ENCODE data around the gene MIS12. TPM values are rescaled to one million over a fixed set of nuclear protein-coding genes. Genes with fewer than 3 reads are reported as not detected.

The MIS12 gene
- total and polyA plus RNA-seq, 9 of the 15 experiments (the other 6 are each of a cell fraction or from before 2014, with no cell fraction given), result 13.5 to 31.9 (median 25.5) TPM

DNA sequence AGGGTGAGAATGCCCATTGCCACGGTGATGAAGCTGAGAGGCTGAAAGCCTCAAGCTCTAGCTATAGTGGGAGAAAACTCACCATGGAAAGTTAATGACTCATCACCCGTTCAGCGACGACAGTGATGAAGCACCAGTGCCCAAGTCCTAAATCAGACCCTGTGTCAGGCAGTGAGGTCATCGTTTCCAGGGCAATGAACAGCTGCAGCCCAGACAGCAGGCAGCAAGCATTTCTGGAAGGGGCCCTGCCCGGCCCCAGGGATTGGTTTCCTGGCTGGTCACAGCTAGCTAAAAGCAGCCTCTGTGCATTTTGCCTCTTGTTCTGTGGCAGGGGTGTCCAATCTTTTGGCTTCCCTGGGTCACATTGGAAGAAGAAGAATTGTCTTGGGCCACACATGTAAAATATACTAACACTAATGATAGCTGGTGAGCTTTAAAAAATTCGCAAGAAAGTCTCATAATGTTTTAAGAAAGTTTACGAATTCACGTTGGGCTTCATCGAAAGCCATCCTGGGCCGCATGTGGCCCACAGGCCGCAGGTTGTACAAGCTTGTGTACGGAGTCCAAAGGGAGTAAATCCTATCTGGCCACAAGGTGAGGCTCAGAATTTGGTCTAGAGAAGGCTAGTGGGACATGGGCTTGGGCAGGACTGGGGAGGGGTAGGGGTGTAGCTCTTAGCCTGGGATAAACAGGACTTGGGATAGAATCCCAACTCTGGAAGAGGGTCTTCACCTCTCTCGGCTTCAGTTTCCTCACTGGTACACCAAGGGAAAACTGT lies 40.6 kb downstream of the MIS12 start (continued):
- TF ChIP-seq, protein P1, sequence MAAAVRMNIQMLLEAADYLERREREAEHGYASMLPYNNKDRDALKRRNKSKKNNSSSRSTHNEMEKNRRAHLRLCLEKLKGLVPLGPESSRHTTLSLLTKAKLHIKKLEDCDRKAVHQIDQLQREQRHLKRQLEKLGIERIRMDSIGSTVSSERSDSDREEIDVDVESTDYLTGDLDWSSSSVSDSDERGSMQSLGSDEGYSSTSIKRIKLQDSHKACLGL (CRISPR knock-in tag; IDR thresholded peaks at IDR 0.05; ENCODE audit: borderline replicate concordance, poor library complexity, severe bottlenecking), result no peak
- TF ChIP-seq SUPT5H (IDR thresholded peaks at IDR 0.05) (no peak), MIER1 (IDR thresholded peaks at IDR 0.05; ENCODE audit: low read depth) (no peak), ZNF197 (CRISPR knock-in tag; IDR thresholded peaks at IDR 0.05; ENCODE audit: low read depth) (no peak), ZBTB17 (CRISPR knock-in tag; IDR thresholded peaks at IDR 0.05) (no peak), DIDO1 (tag; IDR thresholded peaks at IDR 0.05; ENCODE audit: low read depth) (no peak), KLF6 (CRISPR knock-in tag; IDR thresholded peaks at IDR 0.05; ENCODE audit: borderline replicate concordance) (no peak), POLR2AphosphoS2 (IDR thresholded peaks at IDR 0.05; ENCODE audit: low read length) (no peak)
- TF ChIP-seq, protein P2, sequence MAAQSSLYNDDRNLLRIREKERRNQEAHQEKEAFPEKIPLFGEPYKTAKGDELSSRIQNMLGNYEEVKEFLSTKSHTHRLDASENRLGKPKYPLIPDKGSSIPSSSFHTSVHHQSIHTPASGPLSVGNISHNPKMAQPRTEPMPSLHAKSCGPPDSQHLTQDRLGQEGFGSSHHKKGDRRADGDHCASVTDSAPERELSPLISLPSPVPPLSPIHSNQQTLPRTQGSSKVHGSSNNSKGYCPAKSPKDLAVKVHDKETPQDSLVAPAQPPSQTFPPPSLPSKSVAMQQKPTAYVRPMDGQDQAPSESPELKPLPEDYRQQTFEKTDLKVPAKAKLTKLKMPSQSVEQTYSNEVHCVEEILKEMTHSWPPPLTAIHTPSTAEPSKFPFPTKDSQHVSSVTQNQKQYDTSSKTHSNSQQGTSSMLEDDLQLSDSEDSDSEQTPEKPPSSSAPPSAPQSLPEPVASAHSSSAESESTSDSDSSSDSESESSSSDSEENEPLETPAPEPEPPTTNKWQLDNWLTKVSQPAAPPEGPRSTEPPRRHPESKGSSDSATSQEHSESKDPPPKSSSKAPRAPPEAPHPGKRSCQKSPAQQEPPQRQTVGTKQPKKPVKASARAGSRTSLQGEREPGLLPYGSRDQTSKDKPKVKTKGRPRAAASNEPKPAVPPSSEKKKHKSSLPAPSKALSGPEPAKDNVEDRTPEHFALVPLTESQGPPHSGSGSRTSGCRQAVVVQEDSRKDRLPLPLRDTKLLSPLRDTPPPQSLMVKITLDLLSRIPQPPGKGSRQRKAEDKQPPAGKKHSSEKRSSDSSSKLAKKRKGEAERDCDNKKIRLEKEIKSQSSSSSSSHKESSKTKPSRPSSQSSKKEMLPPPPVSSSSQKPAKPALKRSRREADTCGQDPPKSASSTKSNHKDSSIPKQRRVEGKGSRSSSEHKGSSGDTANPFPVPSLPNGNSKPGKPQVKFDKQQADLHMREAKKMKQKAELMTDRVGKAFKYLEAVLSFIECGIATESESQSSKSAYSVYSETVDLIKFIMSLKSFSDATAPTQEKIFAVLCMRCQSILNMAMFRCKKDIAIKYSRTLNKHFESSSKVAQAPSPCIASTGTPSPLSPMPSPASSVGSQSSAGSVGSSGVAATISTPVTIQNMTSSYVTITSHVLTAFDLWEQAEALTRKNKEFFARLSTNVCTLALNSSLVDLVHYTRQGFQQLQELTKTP (IDR thresholded peaks at IDR 0.05; ENCODE audit: low read depth in 1 of 2, partially characterized antibody in 2 of 2), result no peak
- TF ChIP-seq, protein P3, sequence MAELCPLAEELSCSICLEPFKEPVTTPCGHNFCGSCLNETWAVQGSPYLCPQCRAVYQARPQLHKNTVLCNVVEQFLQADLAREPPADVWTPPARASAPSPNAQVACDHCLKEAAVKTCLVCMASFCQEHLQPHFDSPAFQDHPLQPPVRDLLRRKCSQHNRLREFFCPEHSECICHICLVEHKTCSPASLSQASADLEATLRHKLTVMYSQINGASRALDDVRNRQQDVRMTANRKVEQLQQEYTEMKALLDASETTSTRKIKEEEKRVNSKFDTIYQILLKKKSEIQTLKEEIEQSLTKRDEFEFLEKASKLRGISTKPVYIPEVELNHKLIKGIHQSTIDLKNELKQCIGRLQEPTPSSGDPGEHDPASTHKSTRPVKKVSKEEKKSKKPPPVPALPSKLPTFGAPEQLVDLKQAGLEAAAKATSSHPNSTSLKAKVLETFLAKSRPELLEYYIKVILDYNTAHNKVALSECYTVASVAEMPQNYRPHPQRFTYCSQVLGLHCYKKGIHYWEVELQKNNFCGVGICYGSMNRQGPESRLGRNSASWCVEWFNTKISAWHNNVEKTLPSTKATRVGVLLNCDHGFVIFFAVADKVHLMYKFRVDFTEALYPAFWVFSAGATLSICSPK (IDR thresholded peaks at IDR 0.05; ENCODE audit: borderline replicate concordance), result no peak
- TF ChIP-seq, protein P4, sequence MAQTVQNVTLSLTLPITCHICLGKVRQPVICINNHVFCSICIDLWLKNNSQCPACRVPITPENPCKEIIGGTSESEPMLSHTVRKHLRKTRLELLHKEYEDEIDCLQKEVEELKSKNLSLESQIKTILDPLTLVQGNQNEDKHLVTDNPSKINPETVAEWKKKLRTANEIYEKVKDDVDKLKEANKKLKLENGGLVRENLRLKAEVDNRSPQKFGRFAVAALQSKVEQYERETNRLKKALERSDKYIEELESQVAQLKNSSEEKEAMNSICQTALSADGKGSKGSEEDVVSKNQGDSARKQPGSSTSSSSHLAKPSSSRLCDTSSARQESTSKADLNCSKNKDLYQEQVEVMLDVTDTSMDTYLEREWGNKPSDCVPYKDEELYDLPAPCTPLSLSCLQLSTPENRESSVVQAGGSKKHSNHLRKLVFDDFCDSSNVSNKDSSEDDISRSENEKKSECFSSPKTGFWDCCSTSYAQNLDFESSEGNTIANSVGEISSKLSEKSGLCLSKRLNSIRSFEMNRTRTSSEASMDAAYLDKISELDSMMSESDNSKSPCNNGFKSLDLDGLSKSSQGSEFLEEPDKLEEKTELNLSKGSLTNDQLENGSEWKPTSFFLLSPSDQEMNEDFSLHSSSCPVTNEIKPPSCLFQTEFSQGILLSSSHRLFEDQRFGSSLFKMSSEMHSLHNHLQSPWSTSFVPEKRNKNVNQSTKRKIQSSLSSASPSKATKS (CRISPR knock-in tag; IDR thresholded peaks at IDR 0.05), result no peak
- TF ChIP-seq, protein P5, sequence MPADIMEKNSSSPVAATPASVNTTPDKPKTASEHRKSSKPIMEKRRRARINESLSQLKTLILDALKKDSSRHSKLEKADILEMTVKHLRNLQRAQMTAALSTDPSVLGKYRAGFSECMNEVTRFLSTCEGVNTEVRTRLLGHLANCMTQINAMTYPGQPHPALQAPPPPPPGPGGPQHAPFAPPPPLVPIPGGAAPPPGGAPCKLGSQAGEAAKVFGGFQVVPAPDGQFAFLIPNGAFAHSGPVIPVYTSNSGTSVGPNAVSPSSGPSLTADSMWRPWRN (IDR thresholded peaks at IDR 0.05; ENCODE audit: low read depth), result no peak

All from K562 (cell line).